Trophoblast cell (in vitro differentiated cells and primary cell): ENCODE results near the gene MLST8.

Source experiments
- DNase-seq, 2 donors: peaks; one replicate each; pipeline ENCODE4 v3.0.0-alpha.2; 2016
- H2AFZ ChIP-seq: 2 replicates; pipeline ENCODE4 v1.6.1; 2013; ENCODE audit warnings: low read length, moderate library complexity, mild to moderate bottlenecking; ENCODE audit not compliant: insufficient read depth, poor library complexity
- H2AK5ac ChIP-seq: 2 replicates; pipeline ENCODE4 v1.6.1; 2013; ENCODE audit warnings: mild to moderate bottlenecking, low read length
- H2BK120ac ChIP-seq: 2 replicates; pipeline ENCODE4 v1.6.1; 2013; ENCODE audit warnings: low read length, mild to moderate bottlenecking, moderate library complexity; ENCODE audit not compliant: insufficient read depth, poor library complexity
- H2BK12ac ChIP-seq: 2 replicates; pipeline ENCODE4 v1.6.1; 2013; ENCODE audit warnings: mild to moderate bottlenecking, low read length, moderate library complexity
- H2BK5ac ChIP-seq: 2 replicates; pipeline ENCODE4 v1.6.1; 2013; ENCODE audit warnings: low read length, low read depth, moderate library complexity, mild to moderate bottlenecking; ENCODE audit not compliant: poor library complexity
- H3K14ac ChIP-seq: 2 replicates; pipeline ENCODE4 v1.6.1; 2013; ENCODE audit warnings: mild to moderate bottlenecking, low read length
- H3K18ac ChIP-seq: 2 replicates; pipeline ENCODE4 v1.6.1; 2013; ENCODE audit warnings: mild to moderate bottlenecking, low read length
- H3K23ac ChIP-seq: 2 replicates; pipeline ENCODE4 v1.6.1; 2013; ENCODE audit warnings: low read length
- H3K27ac ChIP-seq: 2 replicates; pipeline ENCODE4 v1.5.1; 2013; ENCODE audit warnings: low read depth, mild to moderate bottlenecking, inconsistent platforms, low read length, moderate library complexity
- H3K27me3 ChIP-seq: 2 replicates; pipeline ENCODE4 v1.6.1; 2013; ENCODE audit warnings: inconsistent platforms, mild to moderate bottlenecking, low read length, moderate library complexity; ENCODE audit not compliant: insufficient read depth
- H3K36me3 ChIP-seq, 2 experiments: 1 replicate in 1 of 2; 2 replicates in 1 of 2; pipeline ENCODE4 v1.6.1; 2013; ENCODE audit warnings: low read length in 2 of 2, mild to moderate bottlenecking in 2 of 2, moderate library complexity in 1 of 2; ENCODE audit not compliant: insufficient read depth in 2 of 2, control insufficient read depth in 1 of 2
- H3K4ac ChIP-seq: 2 replicates; pipeline ENCODE4 v1.6.1; 2013; ENCODE audit warnings: low read depth, mild to moderate bottlenecking, low read length, moderate library complexity
- H3K4me1 ChIP-seq, 2 experiments: 1 replicate in 1 of 2; 2 replicates in 1 of 2; pipeline ENCODE4 v1.6.1; 2013; ENCODE audit warnings: low read length in 2 of 2, mild to moderate bottlenecking in 2 of 2, moderate library complexity in 1 of 2; ENCODE audit not compliant: insufficient read depth in 2 of 2, control insufficient read depth in 1 of 2
- H3K4me2 ChIP-seq: 2 replicates; pipeline ENCODE4 v1.6.1; 2013; ENCODE audit warnings: inconsistent platforms, mild to moderate bottlenecking, low read length, moderate library complexity
- H3K4me3 ChIP-seq: 2 replicates; pipeline ENCODE4 v1.5.1; 2013; ENCODE audit warnings: mild to moderate bottlenecking, low read depth, low read length, inconsistent platforms
- H3K79me1 ChIP-seq: one replicate; pipeline ENCODE4 v1.6.1; 2013; ENCODE audit warnings: low read length
- H3K79me2 ChIP-seq: 2 replicates; pipeline ENCODE4 v1.6.1; 2013; ENCODE audit warnings: low read length, mild to moderate bottlenecking; ENCODE audit not compliant: control insufficient read depth, insufficient read depth, poor library complexity
- H3K9ac ChIP-seq: 2 replicates; pipeline ENCODE4 v1.6.1; 2013; ENCODE audit warnings: mild to moderate bottlenecking, low read length
- H3K9me3 ChIP-seq: 2 replicates; pipeline ENCODE4 v1.6.1; 2013; ENCODE audit warnings: low read depth, mild to moderate bottlenecking, control low read depth, inconsistent platforms, low read length; ENCODE audit not compliant: insufficient read depth
- H4K12ac ChIP-seq: 2 replicates; pipeline ENCODE4 v1.6.1; 2013; ENCODE audit warnings: low read depth, mild to moderate bottlenecking, low read length, moderate library complexity
- H4K8ac ChIP-seq: 2 replicates; pipeline ENCODE4 v1.6.1; 2013; ENCODE audit warnings: low read depth, mild to moderate bottlenecking, low read length, moderate library complexity
- H4K91ac ChIP-seq: one replicate; pipeline ENCODE4 v1.6.1; 2013; ENCODE audit warnings: low read depth, mild to moderate bottlenecking, low read length, moderate library complexity
- WGBS: extraction: QIAGEN DNeasy Blood & Tissue Kit; methylation state at CpG from one replicate; pipeline ENCODE4 v1.1.7; 2013; ENCODE audit warnings: missing lambda C conversion rate; ENCODE audit not compliant: insufficient read length, insufficient coverage; ENCODE audit errors: extremely low coverage; 5-methylcytosine and 5-hydroxymethylcytosine counted together

The MLST8 gene

DNA sequence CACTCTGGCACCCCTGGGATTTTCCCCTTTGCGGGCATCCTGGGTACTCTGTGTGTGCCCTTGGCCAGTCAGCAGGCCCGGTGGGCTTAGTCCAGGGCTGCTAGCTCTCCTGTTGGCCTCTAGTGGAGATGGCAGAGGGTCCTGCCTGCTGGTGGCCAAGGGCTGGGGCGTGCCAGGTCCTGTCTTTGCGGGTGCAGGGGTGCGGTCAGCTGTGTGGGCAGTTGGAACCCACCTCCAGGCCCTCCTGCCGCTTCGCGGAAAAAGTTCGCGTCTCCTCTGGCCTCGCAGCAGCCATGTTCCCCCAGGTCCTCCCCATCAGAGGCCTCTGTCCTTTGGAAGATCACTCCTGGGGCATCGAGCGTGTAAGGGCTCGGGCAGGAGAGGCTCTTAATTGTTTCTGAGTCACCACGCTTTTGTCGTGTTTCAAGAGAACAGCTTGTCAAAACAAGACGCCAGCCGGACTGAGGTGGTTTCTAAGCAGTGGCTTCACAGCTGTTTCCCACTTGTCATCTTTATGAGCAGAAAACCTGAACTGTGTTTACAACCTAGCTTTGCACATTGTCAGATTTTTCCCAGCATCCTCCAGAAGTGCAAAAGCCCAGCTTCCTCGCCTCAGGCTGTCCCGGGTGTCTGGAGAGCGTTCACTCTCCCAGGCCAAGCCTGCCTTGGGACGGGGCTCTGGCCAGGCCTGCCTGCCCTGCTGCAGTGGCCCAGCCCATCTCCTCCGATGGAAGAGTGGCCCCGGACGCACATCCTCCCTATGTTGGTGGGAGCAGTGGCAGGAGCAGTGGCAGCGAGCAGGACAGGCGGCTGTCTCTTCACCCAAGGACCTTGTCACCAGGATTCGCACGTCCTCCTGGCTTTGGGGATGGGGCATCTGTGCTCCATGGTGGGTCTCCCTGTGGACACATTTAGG lies 26.0 kb downstream of the MLST8 start:
- Histone ChIP-seq H2BK5ac (no peak overlapping the region), H3K36me3 (peaks cover 74 to 86% of the 10 kb centered on the region in 2 experiments), H4K91ac (no peak overlapping the region), H3K79me1 (no peaks in the 10 kb centered on the region), H3K14ac (no peak overlapping the region), H4K12ac (no peak overlapping the region), H4K8ac (no peak overlapping the region), H2AFZ (no peak overlapping the region), H3K4me3 (no peak overlapping the region), H3K4ac (no peak overlapping the region), H2BK12ac (no peak overlapping the region), H3K9me3 (peaks cover 8% of the 10 kb centered on the region), H3K27me3 (peaks cover 2% of the 10 kb centered on the region), H3K9ac (no peak overlapping the region), H3K18ac (no peak overlapping the region), H2AK5ac (no peak overlapping the region), H2BK120ac (no peak overlapping the region), H3K4me1 (peaks cover 3 to 10% of the 10 kb centered on the region in 2 experiments), H3K23ac (no peak overlapping the region), H3K4me2 (no peak overlapping the region), H3K79me2 (peaks cover 2% of the 10 kb centered on the region), H3K27ac (no peak overlapping the region)
- DNase-seq: no peak
- WGBS: no CpG with 5 or more reads among the region's 29 CpGs

DNA sequence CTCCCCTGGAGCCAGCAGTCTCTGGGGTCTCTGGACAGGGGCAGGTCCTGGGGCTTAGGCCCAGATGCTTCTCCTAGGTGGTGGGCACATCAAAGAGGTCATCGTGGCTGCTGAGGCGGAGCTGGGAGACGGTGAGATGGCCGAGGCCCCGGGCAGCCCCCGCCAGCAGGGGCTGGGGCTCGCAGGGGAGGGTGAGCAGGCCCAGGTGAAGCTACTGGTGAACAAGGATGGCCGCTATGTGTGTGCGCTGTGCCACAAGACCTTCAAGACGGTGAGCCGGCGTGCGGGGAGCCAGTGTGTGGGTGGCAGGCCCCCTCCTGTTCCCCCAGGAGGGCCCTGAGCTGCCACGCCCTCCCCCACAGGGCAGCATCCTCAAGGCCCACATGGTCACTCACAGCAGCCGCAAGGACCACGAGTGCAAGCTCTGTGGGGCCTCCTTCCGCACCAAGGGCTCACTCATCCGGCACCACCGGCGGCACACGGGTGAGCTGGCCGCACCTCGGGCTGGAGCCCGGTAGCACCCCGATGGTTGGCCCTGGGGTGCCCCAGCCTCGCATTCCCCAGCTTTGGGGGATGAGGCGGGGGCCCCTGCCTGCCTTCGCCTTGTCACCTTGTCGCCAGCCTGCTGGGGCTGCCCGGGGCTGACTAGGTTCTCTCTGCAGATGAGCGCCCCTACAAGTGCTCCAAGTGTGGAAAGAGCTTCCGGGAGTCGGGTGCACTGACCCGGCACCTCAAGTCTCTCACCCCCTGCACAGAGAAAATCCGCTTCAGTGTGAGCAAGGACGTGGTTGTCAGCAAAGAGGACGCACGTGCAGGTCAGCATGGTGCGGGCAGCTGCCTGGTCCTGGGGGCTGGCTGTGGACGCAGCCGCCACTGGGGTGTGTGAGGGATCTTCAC lies 27.1 kb downstream of the MLST8 start:
- peaks cover 10% of the 10 kb centered on the region for H3K27me3 ChIP-seq

DNA sequence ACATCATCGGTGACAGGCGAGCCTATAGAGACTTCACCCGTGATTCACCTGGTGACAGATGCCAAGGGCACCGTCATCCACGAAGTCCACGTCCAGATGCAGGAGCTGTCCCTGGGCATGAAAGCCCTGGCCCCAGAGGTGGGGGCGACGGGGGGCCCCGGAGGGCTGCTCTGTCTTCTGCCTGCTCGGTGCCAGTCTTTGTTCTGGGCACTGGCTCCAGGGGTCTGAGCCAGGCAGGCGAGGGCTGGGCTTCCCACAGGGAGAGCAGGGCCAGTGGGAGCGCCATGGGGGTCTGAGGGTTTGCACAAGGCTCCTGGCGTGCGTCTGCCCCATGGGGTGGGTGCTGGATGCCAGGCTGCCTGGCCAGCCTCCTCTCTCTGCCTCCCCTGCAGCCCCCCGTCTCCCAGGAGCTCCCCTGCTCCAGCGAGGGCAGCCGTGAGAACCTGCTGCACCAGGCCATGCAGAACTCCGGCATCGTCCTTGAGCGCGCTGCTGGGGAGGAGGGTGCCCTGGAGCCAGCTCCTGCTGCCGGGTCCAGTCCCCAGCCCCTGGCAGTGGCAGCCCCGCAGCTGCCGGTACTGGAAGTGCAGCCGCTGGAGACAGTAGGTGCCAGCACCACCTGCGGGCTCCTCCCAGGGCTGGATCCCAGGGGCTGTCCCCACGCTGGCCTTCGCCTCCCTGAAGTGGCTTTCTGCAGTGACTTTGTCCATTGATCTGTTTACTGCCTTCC lies 28.0 kb downstream of the MLST8 start:
- Histone ChIP-seq H3K9me3 (peaks cover 5% of the 10 kb centered on the region), H4K8ac (no peak overlapping the region), H3K27ac (no peak overlapping the region), H3K14ac (no peak overlapping the region), H3K23ac (no peak overlapping the region), H3K4me3 (no peak overlapping the region), H2AFZ (no peak overlapping the region), H3K4ac (no peak overlapping the region), H4K12ac (no peak overlapping the region), H2BK12ac (no peak overlapping the region), H4K91ac (no peak overlapping the region), H3K79me2 (no peaks in the 10 kb centered on the region), H3K4me2 (no peak overlapping the region), H3K9ac (no peak overlapping the region), H3K79me1 (no peaks in the 10 kb centered on the region), H3K4me1 (peaks cover 13 to 17% of the 10 kb centered on the region in 2 experiments), H2BK5ac (no peak overlapping the region), H3K36me3 (peaks cover 69 to 75% of the 10 kb centered on the region in 2 experiments), H2BK120ac (no peak overlapping the region), H3K18ac (no peak overlapping the region), H3K27me3 (peaks cover 18% of the 10 kb centered on the region), H2AK5ac (no peak overlapping the region)
- no peak for DNase-seq
- WGBS: no CpG with 5 or more reads among the region's 28 CpGs

More for the DNA sequence above, 27.1 kb downstream of the MLST8 start:
- Histone ChIP-seq H3K4me2 (no peak overlapping the region), H2AFZ (no peak overlapping the region), H3K9ac (no peak overlapping the region), H4K91ac (no peak overlapping the region), H3K4me1 (peaks cover 11 to 19% of the 10 kb centered on the region in 2 experiments), H3K79me1 (no peaks in the 10 kb centered on the region), H2AK5ac (no peak overlapping the region), H3K27ac (no peak overlapping the region), H3K4ac (no peak overlapping the region), H2BK120ac (no peak overlapping the region), H4K12ac (no peak overlapping the region), H2BK5ac (no peak overlapping the region), H3K18ac (no peak overlapping the region), H4K8ac (no peak overlapping the region), H3K23ac (no peak overlapping the region), H3K9me3 (peaks cover 5% of the 10 kb centered on the region), H3K36me3 (peaks cover 71 to 79% of the 10 kb centered on the region in 2 experiments), H3K14ac (no peak overlapping the region), H2BK12ac (no peak overlapping the region), H3K79me2 (peaks cover 2% of the 10 kb centered on the region), H3K4me3 (no peak overlapping the region)
- WGBS: no CpG with 5 or more reads among the region's 41 CpGs
- no peak for DNase-seq
